Type B pancreatic cell (in vitro differentiated cells): Measurements from ENCODE around the gene MMP24OS. TPM values are rescaled to one million over a fixed set of nuclear protein-coding genes. Genes with fewer than 3 reads are reported as not detected.
"Not testable (repeated sequence)": the region's sequence is repeated elsewhere in the genome, so short reads cannot be mapped to it uniquely, and the experiment has no call there.

Source experiments
- DNase-seq: peaks from one replicate; pipeline ENCODE4 v3.0.0; 2021; ENCODE audit warnings: mixed read lengths; ENCODE audit not compliant: unreplicated experiment; ENCODE audit errors: extremely low spot score
- H3K27ac Mint-ChIP-seq: 2 replicates; pipeline ENCODE4 v1.8.0; 2021; ENCODE audit warnings: mild to moderate bottlenecking, mixed read lengths
- H3K27me3 Mint-ChIP-seq: 2 replicates; pipeline ENCODE4 v1.8.0; 2021; ENCODE audit warnings: mixed read lengths
- H3K36me3 Mint-ChIP-seq: 2 replicates; pipeline ENCODE4 v1.8.0; 2021; ENCODE audit warnings: mixed read lengths
- H3K4me1 Mint-ChIP-seq: one replicate; pipeline ENCODE4 v1.8.0; 2021; ENCODE audit warnings: mixed read lengths; ENCODE audit not compliant: unreplicated experiment
- H3K4me3 Mint-ChIP-seq: 2 replicates; pipeline ENCODE4 v1.8.0; 2021; ENCODE audit warnings: mild to moderate bottlenecking, mixed read lengths
- H3K9me3 Mint-ChIP-seq: 2 replicates; pipeline ENCODE4 v1.8.0; 2021; ENCODE audit warnings: mixed read lengths
- total RNA-seq: library from RNA; stranded (reverse); gene quantifications from 2 replicates; pipeline ENCODE4 v1.2.1, GENCODE V29; 2021; ENCODE audit warnings: low replicate concordance
- TF ChIP-seq, protein P1 (sequence below): fragments of 200-600 bp; sonication (generic); conservative IDR thresholded peaks from 2 replicates; pipeline ENCODE4 v1.5.0; 2021; ENCODE audit warnings: antibody characterized with exemption, mild to moderate bottlenecking

The MMP24OS gene
- total RNA-seq, 1 donor from 2014 or later = 63.1 TPM

DNA sequence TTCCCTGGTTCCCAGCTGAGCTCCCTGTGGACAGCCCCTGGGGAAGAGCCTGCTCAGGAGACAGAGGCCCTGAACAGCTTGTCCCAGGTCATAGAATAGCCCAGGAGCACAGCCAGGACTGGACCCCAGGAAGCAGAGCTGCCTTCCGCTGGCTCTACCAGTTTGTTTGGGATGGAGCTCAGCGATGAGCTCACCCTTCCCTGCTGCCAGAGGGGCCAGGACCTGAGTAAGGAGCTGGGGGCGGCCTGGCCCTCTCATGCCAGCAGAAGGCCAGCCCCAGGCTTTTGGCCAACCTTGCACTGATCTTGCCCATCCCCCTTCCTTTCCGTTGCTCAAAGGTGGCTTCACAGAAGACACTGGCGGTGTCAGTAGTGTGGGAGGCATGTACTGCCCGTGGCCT is 17.5 kb downstream of the MMP24OS start:
- TF ChIP-seq, protein P1, sequence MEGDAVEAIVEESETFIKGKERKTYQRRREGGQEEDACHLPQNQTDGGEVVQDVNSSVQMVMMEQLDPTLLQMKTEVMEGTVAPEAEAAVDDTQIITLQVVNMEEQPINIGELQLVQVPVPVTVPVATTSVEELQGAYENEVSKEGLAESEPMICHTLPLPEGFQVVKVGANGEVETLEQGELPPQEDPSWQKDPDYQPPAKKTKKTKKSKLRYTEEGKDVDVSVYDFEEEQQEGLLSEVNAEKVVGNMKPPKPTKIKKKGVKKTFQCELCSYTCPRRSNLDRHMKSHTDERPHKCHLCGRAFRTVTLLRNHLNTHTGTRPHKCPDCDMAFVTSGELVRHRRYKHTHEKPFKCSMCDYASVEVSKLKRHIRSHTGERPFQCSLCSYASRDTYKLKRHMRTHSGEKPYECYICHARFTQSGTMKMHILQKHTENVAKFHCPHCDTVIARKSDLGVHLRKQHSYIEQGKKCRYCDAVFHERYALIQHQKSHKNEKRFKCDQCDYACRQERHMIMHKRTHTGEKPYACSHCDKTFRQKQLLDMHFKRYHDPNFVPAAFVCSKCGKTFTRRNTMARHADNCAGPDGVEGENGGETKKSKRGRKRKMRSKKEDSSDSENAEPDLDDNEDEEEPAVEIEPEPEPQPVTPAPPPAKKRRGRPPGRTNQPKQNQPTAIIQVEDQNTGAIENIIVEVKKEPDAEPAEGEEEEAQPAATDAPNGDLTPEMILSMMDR = no peak
- Mint-ChIP-seq H3K9me3 (peaks cover 5% of the 10 kb centered on the region), H3K4me1 (peaks cover 14% of the 10 kb centered on the region), H3K27ac (no peak overlapping the region), H3K36me3 (no peaks in the 10 kb centered on the region), H3K4me3 (no peak overlapping the region), H3K27me3 (no peaks in the 10 kb centered on the region)
- DNase-seq = no peak

DNA sequence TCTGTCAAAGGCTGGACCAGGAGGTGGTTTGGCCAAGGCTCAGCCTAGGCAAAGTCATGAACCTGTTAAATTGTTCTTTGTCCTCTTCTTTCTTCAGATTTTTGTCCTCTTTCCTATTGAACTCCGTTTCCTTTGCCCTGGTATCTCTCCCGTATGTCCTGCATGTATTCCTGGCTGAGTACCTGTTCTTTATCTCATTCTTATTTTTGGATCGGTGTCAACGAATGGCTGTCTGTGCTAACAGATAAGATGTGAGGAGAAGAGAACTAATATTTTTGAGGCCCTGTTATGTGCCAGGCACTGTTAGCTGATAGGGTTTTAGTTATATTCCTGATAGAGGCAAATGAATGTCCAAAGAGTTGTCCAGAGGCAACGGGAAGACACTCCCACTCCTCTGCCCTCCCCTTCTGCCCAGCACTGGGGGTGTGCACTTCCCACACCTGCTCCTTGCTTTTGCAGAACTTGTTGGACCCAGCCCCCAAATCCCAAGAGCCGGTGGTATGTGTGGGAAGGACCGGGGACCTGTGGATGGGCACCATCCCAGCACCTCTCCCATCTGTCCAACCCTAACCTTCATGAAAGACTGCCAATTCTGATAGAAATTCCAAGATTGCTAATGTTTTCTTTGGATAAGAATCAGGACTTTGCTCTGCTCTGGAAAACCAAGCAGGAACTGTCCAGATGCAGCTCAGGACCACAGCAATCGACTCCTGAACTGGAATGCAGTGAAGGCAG is 20.6 kb downstream of the MMP24OS start:
- no peak overlapping the region for H3K4me3 Mint-ChIP-seq
- no peaks in the 10 kb centered on the region for H3K27me3 Mint-ChIP-seq
- TF ChIP-seq, protein P1 = no peak
- no peak overlapping the region for H3K27ac Mint-ChIP-seq
- no peaks in the 10 kb centered on the region for H3K4me1 Mint-ChIP-seq
- H3K9me3 Mint-ChIP-seq = peaks cover 5% of the 10 kb centered on the region
- H3K36me3 Mint-ChIP-seq = no peaks in the 10 kb centered on the region
- no peak for DNase-seq

DNA sequence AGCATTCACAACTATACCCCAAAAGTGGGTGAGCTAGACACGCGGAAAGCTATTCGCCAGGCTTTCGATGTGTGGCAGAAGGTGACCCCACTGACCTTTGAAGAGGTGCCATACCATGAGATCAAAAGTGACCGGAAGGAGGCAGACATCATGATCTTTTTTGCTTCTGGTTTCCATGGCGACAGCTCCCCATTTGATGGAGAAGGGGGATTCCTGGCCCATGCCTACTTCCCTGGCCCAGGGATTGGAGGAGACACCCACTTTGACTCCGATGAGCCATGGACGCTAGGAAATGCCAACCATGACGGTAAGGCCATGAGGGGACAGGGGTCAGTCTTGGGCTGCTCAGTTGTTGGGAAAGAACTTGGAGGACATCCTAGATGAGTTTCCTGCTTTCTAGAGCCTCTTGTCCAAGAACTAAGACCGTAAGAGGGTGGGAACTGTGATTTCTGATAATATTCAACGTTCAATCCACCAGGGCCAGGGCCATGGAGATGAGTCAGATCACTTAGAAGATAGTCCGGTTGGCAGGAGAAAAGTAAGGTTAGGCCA is 23.4 kb downstream of the MMP24OS start:
- Mint-ChIP-seq H3K4me3 (no peak overlapping the region), H3K9me3 (peaks cover 5% of the 10 kb centered on the region), H3K36me3 (no peaks in the 10 kb centered on the region), H3K27ac (no peak overlapping the region), H3K4me1 (no peaks in the 10 kb centered on the region), H3K27me3 (no peaks in the 10 kb centered on the region)
- no peak for DNase-seq
- TF ChIP-seq, protein P1 = no peak

DNA sequence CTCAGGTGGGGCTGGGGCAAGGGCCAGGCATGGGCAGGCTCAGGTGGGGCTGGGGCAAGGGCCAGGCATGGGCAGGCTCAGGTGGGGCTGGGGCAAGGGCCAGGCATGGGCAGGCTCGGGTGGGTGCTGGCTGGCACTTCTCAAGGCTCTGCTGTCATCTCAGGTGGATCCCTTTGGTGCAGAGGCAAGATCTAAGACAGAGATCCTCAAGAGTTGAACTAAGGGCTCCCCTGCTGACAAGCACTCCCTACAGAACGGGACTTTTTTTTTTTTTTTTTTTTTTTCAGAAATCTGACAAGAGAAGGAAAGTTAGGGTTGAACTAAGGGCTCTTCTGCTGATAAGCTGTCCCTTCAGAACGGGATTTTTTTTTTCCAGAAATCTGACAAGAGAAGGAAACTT is 24.9 kb downstream of the MMP24OS start:
- no peak overlapping the region for H3K27ac Mint-ChIP-seq
- no peak overlapping the region for H3K4me3 Mint-ChIP-seq
- TF ChIP-seq, protein P1 = no peak
- no peaks in the 10 kb centered on the region for H3K36me3 Mint-ChIP-seq
- DNase-seq = no peak
- no peaks in the 10 kb centered on the region for H3K27me3 Mint-ChIP-seq
- H3K9me3 Mint-ChIP-seq = peaks cover 5% of the 10 kb centered on the region
- no peaks in the 10 kb centered on the region for H3K4me1 Mint-ChIP-seq

DNA sequence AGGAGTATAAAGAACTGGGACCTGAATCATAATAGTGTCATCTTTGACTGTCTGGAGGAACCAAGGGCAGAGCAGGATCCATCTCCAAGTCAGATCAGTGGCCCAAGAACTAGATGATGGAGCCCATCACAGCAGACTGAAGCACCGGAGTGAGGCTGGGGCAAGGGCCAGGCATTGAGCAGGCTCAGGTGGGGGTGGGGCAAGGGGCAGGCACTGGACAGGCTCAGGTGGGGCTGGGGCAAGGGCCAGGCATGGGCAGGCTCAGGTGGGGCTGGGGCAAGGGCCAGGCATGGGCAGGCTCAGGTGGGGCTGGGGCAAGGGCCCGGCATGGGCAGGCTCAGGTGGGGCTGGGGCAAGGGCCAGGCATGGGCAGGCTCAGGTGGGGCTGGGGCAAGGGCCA is 25.3 kb downstream of the MMP24OS start:
- not testable (repeated sequence) for H3K9me3 Mint-ChIP-seq, DNase-seq, H3K4me1 Mint-ChIP-seq, H3K36me3 Mint-ChIP-seq, H3K27me3 Mint-ChIP-seq, H3K27ac Mint-ChIP-seq, H3K4me3 Mint-ChIP-seq

DNA sequence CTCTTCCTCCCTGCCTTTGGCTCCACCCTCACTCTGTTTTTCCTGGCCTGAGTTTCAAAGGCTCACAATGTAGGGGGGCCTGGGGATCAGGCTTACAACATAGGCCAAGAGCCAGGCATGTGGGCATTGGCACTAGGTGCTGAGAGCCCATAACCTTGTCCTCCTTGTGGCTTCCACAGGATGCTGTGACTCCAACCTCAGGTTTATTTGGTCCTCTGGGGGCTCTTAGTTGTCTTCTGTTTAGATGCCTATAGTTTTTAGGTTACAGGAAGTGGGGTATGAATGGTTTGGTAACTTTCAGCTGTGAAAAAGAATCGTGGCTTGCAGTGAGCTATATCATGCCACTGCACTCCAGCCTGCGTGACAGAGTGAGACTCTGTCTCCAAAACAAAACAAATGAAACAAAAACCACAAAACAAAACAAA is 25.9 kb downstream of the MMP24OS start:
- TF ChIP-seq, protein P1 = no peak
- Mint-ChIP-seq H3K27me3 (no peaks in the 10 kb centered on the region), H3K4me3 (no peak overlapping the region), H3K9me3 (peaks cover 1% of the 10 kb centered on the region), H3K36me3 (no peaks in the 10 kb centered on the region), H3K4me1 (no peaks in the 10 kb centered on the region), H3K27ac (no peak overlapping the region)
- no peak for DNase-seq
